PC-3 (cell line): ENCODE measurements around the gene PPP1R9B.

Experiments used
- CTCF ChIP-seq: fragments of 300-600 bp; sonication (generic); conservative IDR thresholded peaks from 2 replicates; pipeline ENCODE4 v1.5.1; 2017; ENCODE audit warnings: antibody characterized with exemption, low read depth, mild to moderate bottlenecking, low read length
- EZH2 ChIP-seq: fragments of 300-600 bp; sonication (generic); IDR thresholded peaks from one replicate; pipeline ENCODE4 v1.6.1; 2017; ENCODE audit warnings: antibody characterized with exemption, mild to moderate bottlenecking, low read length; ENCODE audit not compliant: unreplicated experiment

- TF ChIP-seq CTCF (peak; percentile 71), EZH2 (no peak)
Measured at GRCh38 chr17:50117202-50118051, 33.0 kb downstream of the PPP1R9B start.
